Left lung (tissue), 10 donors: ENCODE results near the gene PTCD2. TPM values are rescaled to one million over a fixed set of nuclear protein-coding genes. Genes with fewer than 3 reads are reported as not detected.
"Not testable (repeated sequence)": the region's sequence is repeated elsewhere in the genome, so short reads cannot be mapped to it uniquely, and the experiment has no call there.

Experiments
- ATAC-seq: fragments of 200-7000 bp; cut with Tn5 transposase; one replicate; pipeline ENCODE4 v1.9.1; 2020; ENCODE audit warnings: moderate library complexity
- DNase-seq, 4 donors: peaks; one replicate each; pipeline ENCODE4 v3.0.0-alpha.2; 2013 to 2020
- H3K27ac ChIP-seq, 2 donors: fragments of 200-600 bp; sonication (generic) in 1 of 2; one replicate each; pipeline versions ENCODE4 v1.5.0 to v1.8.0; 2020 to 2021
- H3K27me3 ChIP-seq, 2 donors: fragments of 200-600 bp; sonication (generic) in 1 of 2; one replicate each; pipeline versions ENCODE4 v1.5.0 to v1.8.0; 2020 to 2021
- H3K36me3 ChIP-seq, 2 donors: fragments of 200-600 bp; sonication (generic) in 1 of 2; one replicate each; pipeline versions ENCODE4 v1.5.0 to v1.8.0; 2020 to 2021
- H3K4me1 ChIP-seq, 2 donors: fragments of 200-600 bp; one replicate each; pipeline ENCODE4 v1.8.0; 2021
- H3K4me3 ChIP-seq, 2 donors: fragments of 200-600 bp; sonication (generic) in 1 of 2; one replicate each; pipeline versions ENCODE4 v1.5.0 to v1.8.0; 2020 to 2021; ENCODE audit warnings: mild to moderate bottlenecking in 1 of 2
- H3K9me3 ChIP-seq, 2 donors: fragments of 200-600 bp; sonication (generic) in 1 of 2; one replicate each; pipeline versions ENCODE4 v1.5.0 to v1.8.0; 2020 to 2021
- CTCF ChIP-seq, 2 donors: fragments of 200-600 bp; sonication (generic) in 1 of 2; IDR thresholded peaks; one replicate each; pipeline versions ENCODE4 v1.5.0 to v1.8.0; 2021; ENCODE audit warnings: antibody characterized with exemption in 2 of 2
- intact Hi-C, 2 donors: fragments of 100-400 bp; cut with DNase I; formaldehyde crosslinking; loops; one replicate each; pipeline versions ENCODE4 v1.11.2 to v1.14.2; 2022
- polyA plus RNA-seq, 6 donors: library from polyadenylated mRNA; unstranded; fragments of 120-200 nt; gene quantifications; one replicate each; pipeline ENCODE4 v1.2.1, GENCODE V29; 2013; ENCODE audit not compliant: insufficient read length in 6 of 6
- total RNA-seq, 2 donors: library from RNA; stranded (reverse); fragmentation: NEBNext Ultra II Directional; extraction: Animal tissue kit (Norgen Biotek cat#: 25700); gene quantifications; one replicate each; pipeline ENCODE4 v1.2.1, GENCODE V29; 2021
- donor health status: DM: no; HTN: yes; CAD: no.
- donor health status: DM: no; HTN: no; CAD: no.

PTCD2 gene
- total and polyA plus RNA-seq, 8 donors = 7.6 to 12.6 (median 11.1) TPM

DNA sequence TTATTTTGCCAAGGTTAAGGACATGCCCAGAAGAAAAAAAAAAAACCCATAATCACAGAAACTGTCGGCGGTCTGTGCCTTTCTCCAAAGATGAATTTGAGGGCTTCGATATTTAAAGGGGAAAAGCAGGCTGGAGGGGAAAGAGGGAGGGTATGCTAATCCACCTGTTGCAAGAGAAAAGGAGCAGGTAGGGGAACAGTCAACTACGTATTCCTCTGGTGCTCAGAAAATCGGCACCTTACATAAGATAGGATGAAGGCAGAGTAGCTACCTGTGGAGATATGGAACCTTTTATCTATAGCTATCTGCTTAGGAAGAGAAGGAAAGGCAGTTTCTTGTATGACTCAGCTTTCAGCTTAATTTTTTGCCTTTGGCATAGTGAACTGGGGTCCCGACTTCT is 77.7 kb downstream of the PTCD2 start:
- H3K27ac ChIP-seq = no peak overlapping the region
- intact Hi-C loops = no loop called here
- H3K4me3 ChIP-seq = no peak overlapping the region
- ATAC-seq (no peak), DNase-seq (no peak)
- H3K9me3 ChIP-seq = peaks cover 0 to 19% of the 10 kb centered on the region in 2 donors
- peaks cover 0 to 12% of the 10 kb centered on the region in 2 donors for H3K4me1 ChIP-seq
- no peaks in the 10 kb centered on the region for H3K27me3 ChIP-seq
- no peak for TF ChIP-seq CTCF (IDR thresholded peaks at IDR 0.05)
- no peaks in the 10 kb centered on the region for H3K36me3 ChIP-seq

- Histone ChIP-seq H3K9me3 (peaks cover 0 to 23% of the 10 kb centered on the region in 2 donors), H3K27me3 (no peaks in the 10 kb centered on the region), H3K36me3 (no peaks in the 10 kb centered on the region), H3K27ac (no peak overlapping the region), H3K4me1 (peaks cover 0 to 12% of the 10 kb centered on the region in 2 donors), H3K4me3 (no peak overlapping the region)
- intact Hi-C loops = no loop called here
- DNase-seq (no peak), ATAC-seq (no peak)
- TF ChIP-seq CTCF (IDR thresholded peaks at IDR 0.05) = no peak
These were observed 80.8 kb downstream of the PTCD2 start for GRCh38 chr5:72400950-72401349.

GRCh38 chr5:72402381-72402890 is 82.3 kb downstream of the PTCD2 start:
- DNase-seq (no peak), ATAC-seq (peak; percentile 67)
- no peaks in the 10 kb centered on the region for H3K36me3 ChIP-seq
- H3K27me3 ChIP-seq = no peaks in the 10 kb centered on the region
- H3K4me1 ChIP-seq = peaks cover 0 to 12% of the 10 kb centered on the region in 2 donors
- intact Hi-C loops = no loop called here
- peaks cover 0 to 23% of the 10 kb centered on the region in 2 donors for H3K9me3 ChIP-seq
- no peak overlapping the region for H3K4me3 ChIP-seq
- peak overlapping the region; percentile 2 to 39 for H3K27ac ChIP-seq
- no peak for TF ChIP-seq CTCF (IDR thresholded peaks at IDR 0.05)

- H3K4me1 ChIP-seq = peaks cover 0 to 9% of the 10 kb centered on the region in 2 donors
- H3K36me3 ChIP-seq = no peaks in the 10 kb centered on the region
- peak in 1 of 2 donors; percentile 23 for TF ChIP-seq CTCF (IDR thresholded peaks at IDR 0.05)
- H3K27ac ChIP-seq = peak overlapping the region; percentile 2 to 39
- no peaks in the 10 kb centered on the region for H3K27me3 ChIP-seq
- intact Hi-C loops = no loop called here
- peak in 1 of 4 donors; percentile 45 for DNase-seq
- ATAC-seq = peak; percentile 48
- H3K4me3 ChIP-seq = no peak overlapping the region
- H3K9me3 ChIP-seq = peaks cover 0 to 23% of the 10 kb centered on the region in 2 donors
These were observed 82.9 kb downstream of the PTCD2 start for GRCh38 chr5:72402959-72403628.

DNA sequence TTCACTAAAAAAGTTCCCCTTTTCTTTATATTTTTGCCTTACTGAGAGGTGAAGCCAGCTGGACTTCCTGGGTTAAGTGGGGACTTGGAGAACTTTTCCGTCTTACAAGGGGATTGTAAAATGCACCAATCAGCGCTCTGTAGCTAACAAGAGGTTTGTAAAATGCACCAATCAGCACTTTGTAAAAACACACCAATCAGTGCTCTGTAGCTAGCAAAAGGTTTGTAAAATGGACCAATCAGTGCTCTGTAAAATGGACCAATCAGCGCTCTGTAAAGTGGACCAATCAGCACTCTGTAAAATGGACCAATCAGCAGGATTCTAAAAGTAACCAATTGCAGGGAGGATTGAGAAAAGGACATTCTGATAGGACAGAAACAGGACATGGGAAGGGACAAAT is 84.6 kb downstream of the PTCD2 start:
- H3K4me1 ChIP-seq, H3K27me3 ChIP-seq, ATAC-seq, DNase-seq, H3K27ac ChIP-seq, H3K36me3 ChIP-seq, intact Hi-C loops, H3K4me3 ChIP-seq: not testable (repeated sequence)
- H3K9me3 ChIP-seq = peaks cover 0 to 23% of the 10 kb centered on the region in 2 donors
